Measurements from ENCODE around the gene GPC3. TPM values are rescaled to one million over a fixed set of nuclear protein-coding genes. Genes with fewer than 3 reads are reported as not detected.

Gene GPC3
- total RNA-seq, 1 experiment from 2014 or later, result 233 TPM

GRCh38 chrX:133676344-133677122, 308.9 kb downstream of the GPC3 start:
- H3K4me3 Mint-ChIP-seq (ENCODE audit: unreplicated experiment), result no peak overlapping the region
- intact Hi-C loops (cut with micrococcal nuclease; ENCODE audit: unreplicated experiment), result no loop called here
- DNase-seq, result peak in 1 of 2 experiments; percentile 41
- Histone ChIP-seq H3K36me3 (ENCODE audit: control insufficient read depth, insufficient read depth, low read length) (no peaks in the 10 kb centered on the region; the same call in 1 of the 2 replicates), H3K9me3 (no peaks in the 10 kb centered on the region), H3K27me3 (replicated peaks; ENCODE audit: control insufficient read depth, insufficient read depth, low read length) (no peaks in the 10 kb centered on the region), H3K4me3 (ENCODE audit: low read depth, low read length) (no peak overlapping the region), H3K4me1 (no peaks in the 10 kb centered on the region)
- CTCF ChIA-PET, result no interaction called here
- H3K9me3 Mint-ChIP-seq (ENCODE audit: unreplicated experiment), result no peaks in the 10 kb centered on the region
- no peak for TF ChIP-seq CTCF (IDR thresholded peaks at IDR 0.05; ENCODE audit: insufficient read depth in 1 of 2, low read depth in 1 of 2, low read length in 1 of 2, severe bottlenecking in 1 of 2, unreplicated experiment in 1 of 2)
- H3K27ac Mint-ChIP-seq (ENCODE audit: unreplicated experiment), result peak overlapping the region; percentile 42
- no peaks in the 10 kb centered on the region for H3K27me3 Mint-ChIP-seq (ENCODE audit: insufficient read depth, unreplicated experiment)
- peaks cover 11% of the 10 kb centered on the region for H3K36me3 Mint-ChIP-seq (ENCODE audit: insufficient read depth, unreplicated experiment)
- BruUV-seq (replicated peaks), result no TSS peak
- POLR2A ChIA-PET, result no interaction called here
- peaks cover 25% of the 10 kb centered on the region for H3K4me1 Mint-ChIP-seq (ENCODE audit: low read depth, unreplicated experiment)

- ChIA-PET POLR2A (no interaction called here), CTCF (no interaction called here)
- Mint-ChIP-seq H3K36me3 (ENCODE audit: insufficient read depth, unreplicated experiment) (peaks cover 11% of the 10 kb centered on the region), H3K4me1 (ENCODE audit: low read depth, unreplicated experiment) (peaks cover 25% of the 10 kb centered on the region), H3K27ac (ENCODE audit: unreplicated experiment) (peak overlapping the region; percentile 42), H3K4me3 (ENCODE audit: unreplicated experiment) (no peak overlapping the region), H3K27me3 (ENCODE audit: insufficient read depth, unreplicated experiment) (no peaks in the 10 kb centered on the region), H3K9me3 (ENCODE audit: unreplicated experiment) (no peaks in the 10 kb centered on the region)
- Histone ChIP-seq H3K4me3 (ENCODE audit: low read depth, low read length) (no peak overlapping the region), H3K27me3 (replicated peaks; ENCODE audit: control insufficient read depth, insufficient read depth, low read length) (no peaks in the 10 kb centered on the region), H3K36me3 (ENCODE audit: control insufficient read depth, insufficient read depth, low read length) (no peaks in the 10 kb centered on the region; the same call in 1 of the 2 replicates), H3K4me1 (no peaks in the 10 kb centered on the region), H3K9me3 (no peaks in the 10 kb centered on the region)
- intact Hi-C loops (cut with micrococcal nuclease; ENCODE audit: unreplicated experiment), result no loop called here
- DNase-seq, result peak; percentile 26 to 35
- TF ChIP-seq CTCF (IDR thresholded peaks at IDR 0.05; ENCODE audit: insufficient read depth in 1 of 2, low read depth in 1 of 2, low read length in 1 of 2, severe bottlenecking in 1 of 2, unreplicated experiment in 1 of 2), result no peak
- BruUV-seq (replicated peaks), result no TSS peak
These were observed 310.5 kb downstream of the GPC3 start for GRCh38 chrX:133674726-133675470.

- Histone ChIP-seq H3K36me3 (ENCODE audit: control insufficient read depth, insufficient read depth, low read length) (no peaks in the 10 kb centered on the region; the same call in 1 of the 2 replicates), H3K9me3 (no peaks in the 10 kb centered on the region), H3K4me3 (ENCODE audit: low read depth, low read length) (no peak overlapping the region), H3K4me1 (no peaks in the 10 kb centered on the region), H3K27me3 (replicated peaks; ENCODE audit: control insufficient read depth, insufficient read depth, low read length) (no peaks in the 10 kb centered on the region)
- peak; percentile 32 to 39 for TF ChIP-seq CTCF (IDR thresholded peaks at IDR 0.05; ENCODE audit: insufficient read depth in 1 of 2, low read depth in 1 of 2, low read length in 1 of 2, severe bottlenecking in 1 of 2, unreplicated experiment in 1 of 2)
- intact Hi-C loops (cut with micrococcal nuclease; ENCODE audit: unreplicated experiment), result loop anchor here (1.0 to 2.0 kb wide), 2 partner anchors 202 to 335 kb away; no protein-coding TSS in a partner anchor
- H3K9me3 Mint-ChIP-seq (ENCODE audit: unreplicated experiment), result no peaks in the 10 kb centered on the region
- H3K27me3 Mint-ChIP-seq (ENCODE audit: insufficient read depth, unreplicated experiment), result no peaks in the 10 kb centered on the region
- H3K27ac Mint-ChIP-seq (ENCODE audit: unreplicated experiment), result no peak overlapping the region
- no TSS peak for BruUV-seq (replicated peaks)
- H3K36me3 Mint-ChIP-seq (ENCODE audit: insufficient read depth, unreplicated experiment), result no peaks in the 10 kb centered on the region
- ChIA-PET POLR2A (no interaction called here), CTCF (interaction anchor here (1.3 to 1.5 kb wide), 2 partner anchors 202 to 335 kb away, joined by 3 to 7 read pairs; no protein-coding TSS in a partner anchor)
- no peak overlapping the region for H3K4me3 Mint-ChIP-seq (ENCODE audit: unreplicated experiment)
- peak in 1 of 2 experiments; percentile 7 for DNase-seq
- peaks cover 8% of the 10 kb centered on the region for H3K4me1 Mint-ChIP-seq (ENCODE audit: low read depth, unreplicated experiment)
These were observed 315.0 kb downstream of the GPC3 start for GRCh38 chrX:133670383-133670782.
